ENCODE data around the gene GPLD1.
"Not testable (repeated sequence)": the region's sequence is repeated elsewhere in the genome, so short reads cannot be mapped to it uniquely, and the experiment has no call there.

GPLD1 gene

DNA sequence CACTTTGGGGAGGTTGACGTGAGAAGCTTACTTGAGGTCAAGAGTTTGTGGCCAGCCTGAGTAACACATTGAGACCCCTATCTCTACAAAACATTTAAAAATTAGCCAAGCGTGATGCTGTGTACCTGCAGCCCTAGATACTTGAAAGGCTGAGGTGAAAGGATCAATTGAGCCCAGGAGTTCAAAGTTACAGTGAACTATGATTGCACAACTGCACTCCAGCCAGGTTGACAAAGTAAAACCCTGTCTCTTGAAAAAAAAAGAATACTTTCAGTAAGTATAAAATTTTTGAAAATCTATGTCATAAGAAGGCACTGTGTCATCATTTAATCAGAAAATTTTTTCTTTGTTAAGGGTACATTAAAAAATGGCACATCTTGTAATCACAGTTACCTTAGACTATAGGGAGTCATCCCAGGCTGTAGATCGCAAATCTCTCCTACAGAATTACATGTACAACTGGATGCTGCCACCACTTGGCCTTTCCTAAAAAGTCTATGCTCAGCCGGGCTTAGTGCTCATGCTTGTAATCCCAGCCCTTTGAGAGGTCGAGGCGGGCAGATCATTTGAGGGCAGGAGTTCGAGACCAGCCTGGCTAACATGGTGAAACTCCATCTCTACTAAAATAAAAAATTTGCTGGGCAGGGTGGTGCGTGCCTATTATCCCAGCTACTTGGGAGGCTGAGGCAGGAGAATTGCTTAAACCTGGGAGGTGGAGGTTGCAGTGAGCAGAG is 103.7 kb downstream of the GPLD1 start:
- no peak for DNase-seq (ENCODE audit: low read depth in 2 of 2, low spot score in 1 of 2)

DNA sequence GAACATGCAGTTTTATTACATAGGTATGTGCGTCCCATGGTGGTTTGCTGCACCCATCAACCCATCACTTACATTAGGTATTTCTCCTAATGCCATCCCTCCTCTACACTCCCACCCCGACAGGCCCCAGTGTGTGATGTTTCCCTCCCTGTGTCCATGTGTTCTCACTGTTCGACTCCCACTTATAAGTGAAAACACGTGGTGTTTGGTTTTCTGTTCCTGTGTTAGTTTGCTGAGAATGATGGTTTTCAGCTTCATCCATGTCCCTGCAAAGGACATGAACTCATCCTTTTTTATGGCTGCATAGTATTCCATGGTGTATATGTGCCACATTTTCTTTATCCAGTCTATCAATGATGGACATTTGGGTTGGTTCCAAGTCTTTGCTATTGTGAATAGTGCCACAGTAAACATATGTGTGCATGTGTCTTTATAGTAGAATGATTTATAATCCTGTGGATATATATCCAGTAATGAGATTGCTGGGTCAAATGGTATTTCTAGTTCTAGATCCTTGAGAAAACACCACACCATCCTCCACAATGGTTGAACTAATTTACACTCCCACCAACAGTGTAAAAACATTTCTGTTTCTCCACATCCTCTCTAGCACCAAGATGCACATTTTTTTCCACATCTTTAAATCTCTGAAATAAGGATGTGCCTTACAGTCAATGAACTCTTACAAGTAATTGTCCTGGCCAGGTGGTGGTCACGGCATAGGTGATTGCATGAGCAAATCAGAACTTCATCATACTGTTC is 104.8 kb downstream of the GPLD1 start:
- not testable (repeated sequence) for DNase-seq (ENCODE audit: low read depth in 2 of 2, low spot score in 1 of 2)

DNA sequence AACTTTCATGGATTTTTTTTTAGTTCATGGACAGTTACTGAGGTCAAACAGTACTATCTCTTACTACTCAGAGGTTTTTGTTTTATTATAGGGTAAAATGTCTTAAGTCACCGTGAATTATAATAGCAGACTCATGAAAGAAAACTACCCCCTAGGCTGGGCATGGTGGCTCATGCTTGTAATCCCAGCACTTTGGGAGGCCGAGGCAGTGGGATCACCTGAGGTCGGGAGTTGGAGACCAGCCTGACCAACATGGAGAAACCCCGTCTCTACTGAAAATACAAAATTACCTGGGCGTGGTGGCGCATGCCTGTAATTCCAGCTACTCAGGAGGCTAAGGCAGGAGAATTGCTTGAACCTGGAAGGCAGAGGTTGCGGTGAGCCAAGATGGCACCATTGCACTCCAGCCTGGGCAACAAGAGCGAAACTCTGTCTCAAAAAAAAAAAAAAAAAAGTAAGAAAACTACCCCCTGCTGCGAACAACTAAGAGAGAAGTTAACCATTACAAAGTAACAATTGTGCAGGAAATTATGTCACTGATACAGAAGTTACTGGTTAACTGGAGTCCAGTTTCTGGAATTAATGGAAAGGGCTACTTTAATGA is 106.4 kb downstream of the GPLD1 start:
- DNase-seq (ENCODE audit: low read depth in 2 of 2, low spot score in 1 of 2), result not testable (repeated sequence)

DNA sequence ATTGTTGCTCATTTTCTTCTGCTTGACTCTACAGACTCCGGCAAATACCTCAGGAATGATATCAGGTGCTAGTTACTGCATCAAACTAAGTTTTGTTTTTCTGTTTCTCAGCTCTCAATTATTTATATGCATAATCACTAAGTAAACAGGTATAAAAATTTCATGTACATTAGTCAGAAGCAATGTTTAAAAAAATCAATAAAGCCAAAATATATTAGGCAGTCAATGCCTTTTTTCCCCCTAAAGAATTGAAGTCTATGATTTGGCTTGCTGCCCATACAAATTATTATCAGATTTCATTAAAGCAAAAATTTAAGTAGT is 107.2 kb downstream of the GPLD1 start:
- DNase-seq (ENCODE audit: low read depth in 2 of 2, low spot score in 1 of 2), result no peak

DNA sequence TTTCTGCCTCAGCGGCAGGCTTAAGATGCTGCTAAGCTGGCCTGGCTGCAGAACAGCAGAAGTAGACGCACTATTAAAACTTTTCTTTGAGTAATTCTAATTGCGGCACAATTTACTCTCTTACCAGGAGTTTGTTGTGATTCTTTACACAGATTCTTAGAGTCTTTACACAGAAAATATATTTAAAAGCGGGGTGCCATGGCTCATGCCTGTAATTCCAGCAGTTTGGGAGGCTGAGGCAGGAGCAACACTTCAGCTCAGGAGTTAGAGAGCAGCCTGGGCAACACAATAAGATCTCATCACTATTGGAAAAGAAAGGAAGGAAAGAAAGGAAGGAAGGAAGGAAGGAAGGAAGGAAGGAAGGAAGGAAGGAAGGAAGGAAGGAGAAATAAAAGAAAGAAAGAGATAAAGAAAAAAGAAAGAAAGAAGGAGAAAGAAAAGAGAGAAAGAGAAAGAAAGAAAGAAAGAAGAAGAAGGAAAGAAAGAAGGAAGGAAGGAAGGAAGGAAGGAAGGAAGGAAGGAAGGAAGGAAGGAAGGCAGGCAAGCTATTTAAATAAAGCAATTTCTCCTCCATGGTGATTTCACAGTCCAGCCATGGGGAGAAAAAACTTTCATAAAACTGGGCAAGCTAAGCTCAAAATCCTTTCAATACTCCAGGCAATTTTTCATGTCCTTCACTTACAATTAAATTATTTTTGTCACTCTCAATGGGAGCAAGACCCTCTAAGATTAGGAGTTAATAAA is 107.7 kb downstream of the GPLD1 start:
- DNase-seq (ENCODE audit: low read depth in 2 of 2, low spot score in 1 of 2), result no peak

DNA sequence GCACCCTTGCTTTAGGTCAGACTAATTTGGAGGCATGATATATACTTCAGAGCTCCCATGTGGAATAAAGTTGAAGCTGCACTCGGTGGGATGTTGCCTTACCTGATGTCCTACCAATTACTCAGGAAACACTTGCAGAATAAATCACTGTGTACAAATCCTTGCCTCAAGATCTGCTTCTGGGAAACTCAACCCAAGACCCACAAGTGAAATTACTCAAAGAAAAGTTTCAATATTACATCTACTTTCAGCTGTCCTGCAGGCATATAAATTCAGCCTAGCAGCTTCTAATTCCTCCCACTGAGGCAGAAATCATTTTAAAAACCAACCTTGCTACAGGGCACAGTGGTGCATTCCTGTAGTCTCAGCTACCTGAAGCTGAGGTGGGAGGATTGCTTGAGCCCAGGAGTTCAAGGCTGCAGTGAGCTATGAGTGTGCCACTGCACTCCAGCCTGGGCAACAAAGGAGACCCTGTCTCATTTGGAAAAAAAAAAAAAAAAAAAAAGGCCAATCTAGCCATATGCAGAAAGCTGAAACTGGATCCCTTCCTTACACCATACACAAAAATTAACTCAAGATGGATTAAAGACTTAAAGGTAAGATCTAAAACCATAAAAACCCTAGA is 110.8 kb downstream of the GPLD1 start:
- DNase-seq (ENCODE audit: low read depth in 2 of 2, low spot score in 1 of 2), result no peak

Data from stimulated activated CD8-positive, alpha-beta memory T cell treated with anti-CD3 and anti-CD28 coated beads, Interleukin-4, amount 100 ng/mL, for 1 hour (primary cell).